ENCODE measurements around the gene RIN2. TPM values are rescaled to one million over a fixed set of nuclear protein-coding genes. Genes with fewer than 3 reads are reported as not detected.

Gene RIN2
- total RNA-seq, 6 experiments from 2014 or later: 7.0 to 37.7 (median 13.8) TPM

GRCh38 chr20:19725814-19726525 is 32.1 kb upstream of the RIN2 start:
- Histone ChIP-seq H3K4me1 (no peaks in the 10 kb centered on the region), H3K27me3 (no peaks in the 10 kb centered on the region), H3K27ac (no peak overlapping the region), H3K9me3 (no peaks in the 10 kb centered on the region), H3K36me3 (no peaks in the 10 kb centered on the region), H3K4me3 (no peak overlapping the region)
- intact Hi-C loops (cut with DNase I): no loop called here
- TF ChIP-seq, protein P1, sequence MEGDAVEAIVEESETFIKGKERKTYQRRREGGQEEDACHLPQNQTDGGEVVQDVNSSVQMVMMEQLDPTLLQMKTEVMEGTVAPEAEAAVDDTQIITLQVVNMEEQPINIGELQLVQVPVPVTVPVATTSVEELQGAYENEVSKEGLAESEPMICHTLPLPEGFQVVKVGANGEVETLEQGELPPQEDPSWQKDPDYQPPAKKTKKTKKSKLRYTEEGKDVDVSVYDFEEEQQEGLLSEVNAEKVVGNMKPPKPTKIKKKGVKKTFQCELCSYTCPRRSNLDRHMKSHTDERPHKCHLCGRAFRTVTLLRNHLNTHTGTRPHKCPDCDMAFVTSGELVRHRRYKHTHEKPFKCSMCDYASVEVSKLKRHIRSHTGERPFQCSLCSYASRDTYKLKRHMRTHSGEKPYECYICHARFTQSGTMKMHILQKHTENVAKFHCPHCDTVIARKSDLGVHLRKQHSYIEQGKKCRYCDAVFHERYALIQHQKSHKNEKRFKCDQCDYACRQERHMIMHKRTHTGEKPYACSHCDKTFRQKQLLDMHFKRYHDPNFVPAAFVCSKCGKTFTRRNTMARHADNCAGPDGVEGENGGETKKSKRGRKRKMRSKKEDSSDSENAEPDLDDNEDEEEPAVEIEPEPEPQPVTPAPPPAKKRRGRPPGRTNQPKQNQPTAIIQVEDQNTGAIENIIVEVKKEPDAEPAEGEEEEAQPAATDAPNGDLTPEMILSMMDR (IDR thresholded peaks at IDR 0.05): no peak
- TF ChIP-seq POLR2A (IDR thresholded peaks at IDR 0.05): no peak
- DNase-seq (no peak), ATAC-seq (no peak)
- WGBS (ENCODE audit: insufficient coverage, low coverage, low lambda C conversion rate, missing lambda C conversion rate): 73% methylated on average over 1 of the region's 1 CpG

DNA sequence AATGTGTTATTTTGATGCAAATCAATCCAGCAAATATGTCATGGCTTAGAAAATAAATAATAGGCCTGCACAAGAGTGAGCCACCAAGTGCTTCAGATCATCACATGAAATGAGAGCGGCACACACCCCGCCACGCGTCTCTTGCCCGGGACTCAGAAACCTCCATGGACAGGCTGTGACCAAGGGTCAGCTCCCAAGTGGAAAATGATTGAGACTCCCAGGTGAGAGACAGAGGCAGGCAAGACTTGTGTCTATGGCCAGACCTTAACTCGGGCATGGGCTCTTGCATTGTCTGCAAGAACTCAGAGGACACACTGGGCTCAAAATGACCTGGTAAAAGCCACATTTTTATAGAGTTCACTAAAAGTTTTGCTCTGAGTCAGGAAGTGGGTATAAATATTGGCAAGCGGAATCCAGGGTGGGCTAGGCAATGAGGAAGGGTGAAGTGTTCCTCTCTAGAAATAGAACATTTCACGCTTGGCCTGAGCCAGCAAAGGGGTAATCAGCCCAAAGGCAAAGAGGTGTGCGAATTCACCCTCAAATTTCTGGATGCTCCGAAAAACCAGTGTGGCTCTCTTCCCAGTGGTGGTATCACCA is 30.7 kb upstream of the RIN2 start:
- H3K9me3 ChIP-seq: no peaks in the 10 kb centered on the region
- DNase-seq (no peak), ATAC-seq (no peak)
- H3K36me3 ChIP-seq: no peaks in the 10 kb centered on the region
- H3K27ac ChIP-seq: no peak overlapping the region
- intact Hi-C loops (cut with DNase I): no loop called here
- H3K4me3 ChIP-seq: no peak overlapping the region
- H3K27me3 ChIP-seq: no peaks in the 10 kb centered on the region
- no peak for TF ChIP-seq POLR2A (IDR thresholded peaks at IDR 0.05)
- TF ChIP-seq, protein P1 (IDR thresholded peaks at IDR 0.05): no peak
- WGBS (ENCODE audit: insufficient coverage, low coverage, low lambda C conversion rate, missing lambda C conversion rate): 81% methylated on average over 8 of the region's 10 CpGs
- H3K4me1 ChIP-seq: no peaks in the 10 kb centered on the region

- no peak for DNase-seq
- no peaks in the 10 kb centered on the region for H3K9me3 ChIP-seq
- H3K27ac ChIP-seq: no peak overlapping the region
- WGBS (ENCODE audit: insufficient coverage, low coverage, low lambda C conversion rate, missing lambda C conversion rate): 78% methylated on average over 4 of the region's 4 CpGs
- no peak overlapping the region for H3K4me3 ChIP-seq
- no peak for ATAC-seq
- no peaks in the 10 kb centered on the region for H3K4me1 ChIP-seq
- intact Hi-C loops (cut with DNase I): no loop called here
- TF ChIP-seq, protein P1 (IDR thresholded peaks at IDR 0.05): no peak
- TF ChIP-seq POLR2A (IDR thresholded peaks at IDR 0.05): no peak
- H3K36me3 ChIP-seq: no peaks in the 10 kb centered on the region
- H3K27me3 ChIP-seq: no peaks in the 10 kb centered on the region
Measured at GRCh38 chr20:19729672-19730071, 28.4 kb upstream of the RIN2 start.

- no peaks in the 10 kb centered on the region for H3K9me3 ChIP-seq
- H3K36me3 ChIP-seq: no peaks in the 10 kb centered on the region
- intact Hi-C loops (cut with DNase I): no loop called here
- no peak overlapping the region for H3K4me3 ChIP-seq
- no peak for ATAC-seq
- no peaks in the 10 kb centered on the region for H3K4me1 ChIP-seq
- TF ChIP-seq, protein P1 (IDR thresholded peaks at IDR 0.05): no peak
- no peak for TF ChIP-seq POLR2A (IDR thresholded peaks at IDR 0.05)
- no peaks in the 10 kb centered on the region for H3K27me3 ChIP-seq
- DNase-seq: no peak
- no peak overlapping the region for H3K27ac ChIP-seq
- WGBS (ENCODE audit: insufficient coverage, low coverage, low lambda C conversion rate, missing lambda C conversion rate): 60% methylated on average over 5 of the region's 7 CpGs
Measured at GRCh38 chr20:19730706-19731105, 27.4 kb upstream of the RIN2 start.

Data from right lobe of liver (tissue), 6 donors.